ENCODE data around the gene IL4R.
"Not testable (repeated sequence)": the region's sequence is repeated elsewhere in the genome, so short reads cannot be mapped to it uniquely, and the experiment has no call there.

IL4R gene

DNA sequence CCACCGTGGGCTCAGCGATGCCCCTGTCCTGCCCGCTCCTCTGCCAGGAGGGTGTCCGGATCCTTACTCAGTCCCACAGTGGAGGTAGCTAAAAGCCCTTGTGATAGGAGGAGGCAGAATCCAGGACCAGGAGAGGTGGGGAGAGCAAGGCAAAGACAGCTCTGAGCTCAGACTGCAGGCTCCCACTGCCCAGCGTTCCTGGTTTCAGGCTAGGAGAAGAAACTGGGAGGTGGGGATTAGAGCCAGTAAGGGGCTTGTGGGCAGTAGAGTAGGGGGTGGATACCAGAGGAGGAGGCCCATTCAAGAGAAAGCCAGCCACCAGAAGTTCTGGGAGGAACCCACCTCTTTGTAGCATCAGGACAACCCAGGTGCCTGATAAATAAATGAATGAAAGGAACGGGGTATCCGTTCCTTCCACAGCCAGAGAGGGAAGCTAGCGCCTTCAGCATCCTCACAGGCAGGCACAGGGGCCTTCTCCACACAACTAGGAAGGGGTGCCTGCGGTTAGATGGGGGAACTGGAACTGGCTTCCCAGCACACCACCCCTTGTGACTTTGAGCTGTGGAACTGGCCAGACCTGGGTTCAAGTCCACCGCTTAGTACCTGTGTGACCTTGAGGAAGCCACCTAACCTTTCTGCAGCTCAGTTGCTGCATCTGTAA is 90.5 kb downstream of the IL4R start:
- DNase-seq (ENCODE audit: low spot score): no peak

GRCh38 chr16:27405546-27406451 is 92.0 kb downstream of the IL4R start:
- DNase-seq (ENCODE audit: low spot score): no peak

DNA sequence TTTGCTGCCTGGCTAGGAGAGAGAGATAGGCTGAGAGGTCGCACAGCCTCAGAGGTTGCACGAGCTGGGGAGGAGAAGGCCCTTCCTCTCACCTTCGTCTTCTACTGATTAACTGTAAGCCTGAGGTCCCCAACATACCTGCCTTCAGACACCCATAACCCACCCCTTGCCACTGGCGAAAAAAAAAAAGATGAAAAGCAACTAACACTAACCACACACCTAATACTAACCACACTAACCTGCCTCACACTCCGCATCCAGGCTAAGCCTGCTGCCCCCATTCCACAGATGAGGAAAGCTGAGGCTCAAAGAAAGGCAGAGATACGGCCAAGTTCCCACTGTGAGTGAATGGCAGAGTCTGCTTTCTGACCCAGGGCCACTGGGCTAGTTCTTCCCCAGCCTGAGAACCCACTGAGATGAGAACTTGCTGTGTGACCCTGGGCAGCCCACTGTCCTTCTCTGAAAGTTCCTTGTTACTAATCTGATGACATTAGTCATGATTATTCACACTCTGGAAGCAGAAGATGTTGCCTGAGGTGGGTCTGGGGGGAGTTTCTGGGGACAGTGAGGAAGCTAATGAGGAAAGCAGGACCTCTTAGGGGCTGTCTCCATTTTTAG is 92.8 kb downstream of the IL4R start:
- no peak for DNase-seq (ENCODE audit: low spot score)

DNA sequence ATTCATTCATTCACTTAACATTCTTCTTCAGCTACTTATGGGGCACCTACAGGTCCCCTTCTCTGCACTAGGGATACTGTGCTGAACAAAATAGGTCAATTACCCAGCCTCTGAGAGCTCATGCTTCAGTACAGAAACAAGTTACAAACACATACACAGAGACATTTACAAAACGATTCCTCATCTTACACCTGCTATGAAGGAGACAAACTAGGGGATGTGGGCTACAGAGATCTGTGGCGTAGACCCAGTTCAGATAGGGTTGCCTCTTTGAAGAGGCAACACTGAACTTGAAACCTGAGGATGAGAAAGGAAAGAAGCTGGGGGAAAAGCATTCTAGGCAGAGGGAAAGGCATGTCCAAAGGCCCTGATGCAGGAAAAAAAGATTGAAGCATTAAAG is 93.4 kb downstream of the IL4R start:
- no peak for DNase-seq (ENCODE audit: low spot score)

DNA sequence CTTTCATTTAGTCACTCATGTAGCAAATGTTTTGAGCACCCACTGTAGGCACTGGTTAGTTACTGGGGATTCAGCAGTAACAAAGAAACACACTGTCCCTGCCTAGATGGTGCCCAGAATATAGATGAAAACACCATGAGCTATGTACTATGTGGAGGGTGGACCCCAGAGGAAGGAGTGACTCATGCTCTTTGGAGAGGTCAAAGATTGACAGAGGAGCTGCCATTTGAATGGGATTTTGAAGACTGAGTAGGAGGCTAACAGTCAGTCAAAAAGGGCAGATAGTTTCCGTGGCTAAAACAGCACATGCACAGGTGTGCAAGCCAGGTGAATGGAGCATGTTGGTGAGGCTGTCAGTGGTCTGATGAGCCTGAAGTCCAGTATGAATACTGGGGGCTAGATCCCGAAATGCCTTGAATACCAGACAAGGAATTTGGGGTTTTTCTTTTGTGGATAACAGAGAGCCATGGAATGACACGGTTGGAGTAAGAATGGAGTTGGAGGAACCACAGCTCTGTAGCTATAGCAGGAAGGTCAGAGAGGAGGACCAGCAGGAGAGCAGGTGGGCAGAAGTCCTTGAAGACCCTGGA is 94.3 kb downstream of the IL4R start:
- peak; percentile 97 for DNase-seq (ENCODE audit: low spot score)

- DNase-seq (ENCODE audit: low spot score): no peak
Observed at GRCh38 chr16:27408602-27409031, 94.8 kb downstream of the IL4R start.

DNA sequence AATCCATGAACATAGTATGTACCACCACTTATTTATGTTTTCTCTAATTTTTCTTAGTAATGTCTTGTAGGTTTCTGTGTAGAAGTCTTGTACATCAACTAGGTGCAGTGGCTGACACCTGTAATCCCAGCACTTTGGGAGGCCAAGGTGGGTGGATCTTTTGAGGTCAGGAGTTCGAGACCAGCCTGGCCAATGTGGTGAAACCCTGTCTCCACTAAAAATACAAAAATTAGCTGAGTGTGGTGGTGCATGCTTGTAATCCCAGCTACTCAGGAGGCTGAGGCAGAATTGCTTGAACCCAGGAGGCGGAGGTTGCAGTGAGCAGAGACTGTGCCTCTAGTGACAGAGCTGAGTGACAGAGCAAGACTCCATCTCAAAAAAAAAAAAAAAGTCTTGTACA is 96.2 kb downstream of the IL4R start:
- not testable (repeated sequence) for DNase-seq (ENCODE audit: low spot score)

GRCh38 chr16:27410761-27411160 is 97.0 kb downstream of the IL4R start:
- DNase-seq (ENCODE audit: low spot score): no peak

- no peak for DNase-seq (ENCODE audit: low spot score)
Observed at GRCh38 chr16:27413956-27414355, 100.2 kb downstream of the IL4R start.
